ENCODE data around the gene MAX. TPM values are rescaled to one million over a fixed set of nuclear protein-coding genes. Genes with fewer than 3 reads are reported as not detected.

Gene MAX
- total and polyA plus RNA-seq, 2 donors (not counting 1 experiment from before 2014, with no cell fraction given): 98.6 to 130 TPM

DNA sequence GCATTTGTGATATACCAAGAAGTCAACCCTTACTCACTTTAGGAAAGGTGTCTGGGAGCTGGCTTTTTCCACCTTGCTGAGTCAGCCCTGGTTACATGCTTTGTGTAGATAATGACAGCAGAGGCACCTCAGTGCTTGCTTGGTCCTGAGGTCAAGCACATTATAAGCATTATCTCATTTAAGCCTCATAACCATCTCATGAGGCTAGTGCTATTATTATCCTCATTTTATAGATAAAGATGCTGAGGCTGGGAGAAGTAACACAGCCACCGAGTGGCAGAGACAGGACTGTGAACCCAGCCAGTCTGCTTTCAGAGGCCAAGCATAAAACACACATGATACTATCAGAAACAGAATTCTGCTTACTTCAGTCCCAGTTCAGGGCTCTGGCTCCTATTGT, 29.4 kb downstream of the MAX start:
- Mint-ChIP-seq H3K4me3 (no peak overlapping the region), H3K4me1 (peaks cover 26% of the 10 kb centered on the region), H3K9me3 (ENCODE audit: insufficient read depth) (no peaks in the 10 kb centered on the region), H3K27ac (no peak overlapping the region), H3K27me3 (no peaks in the 10 kb centered on the region)
- Histone ChIP-seq H3K27ac (ENCODE audit: low read length in 2 of 2) (no peak overlapping the region), H3K4me1 (ENCODE audit: control insufficient read depth in 2 of 2, insufficient read depth in 2 of 2, low read length in 2 of 2) (peaks cover 11 to 12% of the 10 kb centered on the region in 2 donors), H3K36me3 (replicated peaks in 1 of 2; ENCODE audit: control extremely low read depth in 1 of 2, control insufficient read depth in 1 of 2, extremely low read depth in 1 of 2, insufficient read depth in 2 of 2, low read length in 1 of 2) (peaks cover 0 to 51% of the 10 kb centered on the region in 2 experiments), H3K4me3 (ENCODE audit: control extremely low read depth in 1 of 5, extremely low read depth in 1 of 5, insufficient read depth in 1 of 5, low read depth in 2 of 5, low read length in 4 of 5) (no peak overlapping the region), H4K20me1 (ENCODE audit: control insufficient read depth, insufficient read depth, low read length, poor library complexity, severe bottlenecking) (peaks cover 47% of the 10 kb centered on the region), H3K4me2 (replicated peaks; ENCODE audit: low read depth, low read length, poor library complexity, severe bottlenecking) (no peak overlapping the region), H3K9me3 (ENCODE audit: control extremely low read depth in 1 of 3, control insufficient read depth in 2 of 3, insufficient read depth in 1 of 3, low read length in 2 of 3) (no peaks in the 10 kb centered on the region), H3K27me3 (replicated peaks in 1 of 4; ENCODE audit: control extremely low read depth in 1 of 4, control insufficient read depth in 3 of 4, insufficient read depth in 4 of 4, low read length in 3 of 4) (no peaks in the 10 kb centered on the region), H3K79me2 (ENCODE audit: control insufficient read depth, insufficient read depth, low read length) (peaks cover 13% of the 10 kb centered on the region), H2AFZ (ENCODE audit: insufficient read depth, low read depth, low read length, poor library complexity, severe bottlenecking) (no peak overlapping the region), H3K9ac (ENCODE audit: low read length) (no peak overlapping the region)
- TF ChIP-seq, protein P1, sequence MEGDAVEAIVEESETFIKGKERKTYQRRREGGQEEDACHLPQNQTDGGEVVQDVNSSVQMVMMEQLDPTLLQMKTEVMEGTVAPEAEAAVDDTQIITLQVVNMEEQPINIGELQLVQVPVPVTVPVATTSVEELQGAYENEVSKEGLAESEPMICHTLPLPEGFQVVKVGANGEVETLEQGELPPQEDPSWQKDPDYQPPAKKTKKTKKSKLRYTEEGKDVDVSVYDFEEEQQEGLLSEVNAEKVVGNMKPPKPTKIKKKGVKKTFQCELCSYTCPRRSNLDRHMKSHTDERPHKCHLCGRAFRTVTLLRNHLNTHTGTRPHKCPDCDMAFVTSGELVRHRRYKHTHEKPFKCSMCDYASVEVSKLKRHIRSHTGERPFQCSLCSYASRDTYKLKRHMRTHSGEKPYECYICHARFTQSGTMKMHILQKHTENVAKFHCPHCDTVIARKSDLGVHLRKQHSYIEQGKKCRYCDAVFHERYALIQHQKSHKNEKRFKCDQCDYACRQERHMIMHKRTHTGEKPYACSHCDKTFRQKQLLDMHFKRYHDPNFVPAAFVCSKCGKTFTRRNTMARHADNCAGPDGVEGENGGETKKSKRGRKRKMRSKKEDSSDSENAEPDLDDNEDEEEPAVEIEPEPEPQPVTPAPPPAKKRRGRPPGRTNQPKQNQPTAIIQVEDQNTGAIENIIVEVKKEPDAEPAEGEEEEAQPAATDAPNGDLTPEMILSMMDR (IDR thresholded peaks at IDR 0.05): no peak
- TF ChIP-seq EZH2 (IDR thresholded peaks at IDR 0.05; ENCODE audit: borderline replicate concordance, insufficient read depth, low read depth, low read length, poor library complexity, severe bottlenecking): no peak
- no peak for ATAC-seq (ENCODE audit: low read depth)
- DNase-seq: no peak
- ChIA-PET POLR2A (no interaction called here), CTCF (interaction anchor here (0.9 kb wide), 1 partner anchor 341 kb away, joined by 3 read pairs; no protein-coding TSS in a partner anchor)
- 100% methylated on average over 1 of the region's 1 CpG for WGBS (ENCODE audit: insufficient coverage)
- intact Hi-C loops (cut with micrococcal nuclease): no loop called here

DNA sequence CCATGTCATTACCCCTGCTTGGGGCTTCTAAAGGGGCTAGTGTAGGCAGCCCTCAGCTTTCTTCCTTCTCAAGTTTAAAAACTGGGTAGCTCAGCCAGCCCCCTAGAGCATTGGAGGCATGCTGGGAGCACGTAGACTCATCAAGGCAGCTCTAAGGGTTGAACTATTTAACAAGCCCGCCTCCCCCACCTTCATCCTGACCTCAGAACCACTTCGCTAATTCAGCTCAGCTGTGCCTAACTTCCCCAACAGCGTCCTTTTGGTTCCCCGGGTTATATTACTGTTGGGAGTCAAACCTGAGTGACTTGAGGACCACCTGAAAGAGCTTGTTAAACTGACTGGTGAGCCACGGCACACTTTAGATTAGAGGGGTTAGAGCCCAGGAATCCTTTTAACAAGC, 30.1 kb downstream of the MAX start:
- no peak overlapping the region for H3K4me3 Mint-ChIP-seq
- no peaks in the 10 kb centered on the region for H3K27me3 ChIP-seq (replicated peaks in 1 of 4; ENCODE audit: control extremely low read depth in 1 of 4, control insufficient read depth in 3 of 4, insufficient read depth in 4 of 4, low read length in 3 of 4)
- no peaks in the 10 kb centered on the region for H3K9me3 ChIP-seq (ENCODE audit: control extremely low read depth in 1 of 3, control insufficient read depth in 2 of 3, insufficient read depth in 1 of 3, low read length in 2 of 3)
- WGBS (ENCODE audit: insufficient coverage): 76% methylated on average over 6 of the region's 6 CpGs
- ATAC-seq (ENCODE audit: low read depth) (no peak), DNase-seq (no peak)
- no peaks in the 10 kb centered on the region for H3K9me3 Mint-ChIP-seq (ENCODE audit: insufficient read depth)
- peaks cover 26% of the 10 kb centered on the region for H3K4me1 Mint-ChIP-seq
- peaks cover 11 to 12% of the 10 kb centered on the region in 2 donors for H3K4me1 ChIP-seq (ENCODE audit: control insufficient read depth in 2 of 2, insufficient read depth in 2 of 2, low read length in 2 of 2)
- H4K20me1 ChIP-seq (ENCODE audit: control insufficient read depth, insufficient read depth, low read length, poor library complexity, severe bottlenecking): peaks cover 40% of the 10 kb centered on the region
- TF ChIP-seq EZH2 (IDR thresholded peaks at IDR 0.05; ENCODE audit: borderline replicate concordance, insufficient read depth, low read depth, low read length, poor library complexity, severe bottlenecking): no peak
- TF ChIP-seq, protein P1 (IDR thresholded peaks at IDR 0.05): no peak
- H3K4me3 ChIP-seq (ENCODE audit: control extremely low read depth in 1 of 5, extremely low read depth in 1 of 5, insufficient read depth in 1 of 5, low read depth in 2 of 5, low read length in 4 of 5): no peak overlapping the region
- H3K27ac ChIP-seq (ENCODE audit: low read length in 2 of 2): no peak overlapping the region
- ChIA-PET CTCF (no interaction called here), POLR2A (no interaction called here)
- H2AFZ ChIP-seq (ENCODE audit: insufficient read depth, low read depth, low read length, poor library complexity, severe bottlenecking): no peak overlapping the region
- H3K27ac Mint-ChIP-seq: peak overlapping the region; percentile 24
- intact Hi-C loops (cut with micrococcal nuclease): no loop called here
- H3K27me3 Mint-ChIP-seq: no peaks in the 10 kb centered on the region
- no peak overlapping the region for H3K9ac ChIP-seq (ENCODE audit: low read length)
- H3K79me2 ChIP-seq (ENCODE audit: control insufficient read depth, insufficient read depth, low read length): peaks cover 13% of the 10 kb centered on the region
- peaks cover 0 to 45% of the 10 kb centered on the region in 2 experiments for H3K36me3 ChIP-seq (replicated peaks in 1 of 2; ENCODE audit: control extremely low read depth in 1 of 2, control insufficient read depth in 1 of 2, extremely low read depth in 1 of 2, insufficient read depth in 2 of 2, low read length in 1 of 2)
- H3K4me2 ChIP-seq (replicated peaks; ENCODE audit: low read depth, low read length, poor library complexity, severe bottlenecking): no peak overlapping the region
